ENCODE data around the gene MGME1.

GRCh38 chr20:17944854-17945474 lies 23.9 kb upstream of the MGME1 start:
- TF ChIP-seq CTCF (conservative IDR thresholded peaks at IDR 0.05; ENCODE audit: low read depth, low read length): no peak
- TF ChIP-seq EZH2 (IDR thresholded peaks at IDR 0.05; ENCODE audit: low read length, unreplicated experiment): no peak
- TF ChIP-seq EZH2phosphoT487 (IDR thresholded peaks at IDR 0.05; ENCODE audit: borderline replicate concordance, low read length): no peak
